Panc1 (cell line): ENCODE measurements around the gene IL16. TPM values are rescaled to one million over a fixed set of nuclear protein-coding genes. Genes with fewer than 3 reads are reported as not detected.

Experiments
- ATAC-seq: fragments of 200-7000 bp; cut with Tn5 transposase; 2 replicates; pipeline ENCODE4 v1.9.1; 2020; ENCODE audit warnings: mild to moderate bottlenecking, moderate library complexity
- BruUV-seq: library from RNA; stranded (reverse); fragments of 400-500 nt; replicated peaks from 2 replicates; lab custom pipeline; 2021; lab: Mats Ljungman, UMichigan
- CTCF ChIA-PET: fragments of 300-600 bp; sonication (Branson Sonifier 250); formaldehyde crosslinking; loops from one replicate; lab custom pipeline; 2022; ENCODE audit warnings: antibody characterized with exemption; lab: Charles Lee
- POLR2A ChIA-PET: fragments of 300-600 bp; sonication (Branson Sonifier 250); formaldehyde crosslinking; loops from one replicate; lab custom pipeline; 2022; ENCODE audit warnings: antibody characterized with exemption; lab: Charles Lee
- DNase-seq: peaks from one replicate; pipeline ENCODE4 v3.0.0-alpha.2; 2010; ENCODE audit warnings: low read depth, low spot score
- H3K27ac ChIP-seq: 2 replicates; pipeline ENCODE4 v1.5.1; 2011; ENCODE audit warnings: mild to moderate bottlenecking, low read length, inconsistent platforms
- H3K27me3 ChIP-seq: fragments of 200-500 bp; sonication (Bioruptor generic); 2 replicates; pipeline ENCODE4 v1.6.0; 2014; ENCODE audit warnings: low read length, inconsistent platforms; ENCODE audit not compliant: control insufficient read depth, insufficient read depth
- H3K36me3 ChIP-seq: fragments of 200-500 bp; sonication (Bioruptor generic); 2 replicates; pipeline ENCODE4 v1.5.1; 2014; ENCODE audit warnings: inconsistent platforms, mild to moderate bottlenecking, low read length, moderate library complexity; ENCODE audit not compliant: control insufficient read depth, insufficient read depth
- H3K4me1 ChIP-seq: 2 replicates; pipeline ENCODE4 v1.5.1; 2011; ENCODE audit warnings: inconsistent platforms, mild to moderate bottlenecking, low read length, moderate library complexity; ENCODE audit not compliant: control insufficient read depth, insufficient read depth
- H3K4me3 ChIP-seq, 2 experiments: 2 replicates each; pipeline ENCODE4 v1.5.1; 2011 to 2012; ENCODE audit warnings: low read depth in 2 of 2, low read length in 2 of 2, mild to moderate bottlenecking in 2 of 2, inconsistent platforms in 1 of 2, moderate library complexity in 1 of 2
- H3K9me3 ChIP-seq: fragments of 200-500 bp; sonication (Bioruptor generic); 2 replicates; pipeline ENCODE4 v1.5.1; 2014; ENCODE audit warnings: low read depth, mild to moderate bottlenecking, inconsistent platforms, low read length, moderate library complexity; ENCODE audit not compliant: control insufficient read depth, insufficient read depth
- CTCF ChIP-seq: fragments of 450-650 bp; IDR thresholded peaks from 2 replicates; pipeline ENCODE4 v1.5.1; 2017; ENCODE audit warnings: mild to moderate bottlenecking
- POLR2AphosphoS5 ChIP-seq: IDR thresholded peaks from 2 replicates; pipeline ENCODE4 v1.6.1; 2012; ENCODE audit warnings: mild to moderate bottlenecking, low read depth, low read length, moderate library complexity
- REST ChIP-seq, 2 experiments: IDR thresholded peaks; 2 replicates each; pipeline ENCODE4 v1.6.1; 2011 to 2012; ENCODE audit warnings: low read depth in 2 of 2, control low read depth in 1 of 2, low read length in 1 of 2, mild to moderate bottlenecking in 1 of 2, moderate library complexity in 1 of 2; ENCODE audit not compliant: insufficient read depth in 1 of 2
- SIN3A ChIP-seq: IDR thresholded peaks from 2 replicates; pipeline ENCODE4 v1.6.1; 2012; ENCODE audit warnings: low read depth, mild to moderate bottlenecking, low read length, moderate library complexity, borderline replicate concordance; ENCODE audit not compliant: insufficient read depth
- TCF7L2 ChIP-seq: IDR thresholded peaks from 2 replicates; pipeline ENCODE4 v1.6.1; 2011; ENCODE audit warnings: mild to moderate bottlenecking, low read depth, low read length, inconsistent platforms
- in situ Hi-C: cut with HindIII; loops from 2 replicates; pipeline ENCODE4 v1.10.0; 2016; ENCODE audit warnings: low sequenced_read_pairs, low pct_unique_long_range_greater_than_20kb
- intact Hi-C: fragments of 100-400 bp; cut with micrococcal nuclease; formaldehyde crosslinking; loops from one replicate; pipeline ENCODE4 v1.10.0; 2022; ENCODE audit not compliant: unreplicated experiment
- total RNA-seq: library from RNA; stranded (reverse); gene quantifications from one replicate; pipeline ENCODE4 v1.2.1, GENCODE V29; 2021; ENCODE audit not compliant: unreplicated experiment

Gene IL16
- total RNA-seq, 1 experiment from 2014 or later: 1.0 TPM

GRCh38 chr15:81337713-81338157 is 141.1 kb downstream of the IL16 start:
- DNase-seq (no peak), ATAC-seq (no peak)
- no peaks in the 10 kb centered on the region for H3K36me3 ChIP-seq
- in situ Hi-C loops: no loop called here
- no peaks in the 10 kb centered on the region for H3K9me3 ChIP-seq
- H3K4me1 ChIP-seq: peaks cover 5% of the 10 kb centered on the region; the same call in 1 of the 2 replicates
- ChIA-PET CTCF (no interaction called here), POLR2A (no interaction called here)
- no TSS peak for BruUV-seq
- intact Hi-C loops: no loop called here
- no peak for TF ChIP-seq POLR2AphosphoS5
- TF ChIP-seq CTCF: no peak
- no peak for TF ChIP-seq TCF7L2
- TF ChIP-seq REST (IDR thresholded peaks at IDR 0.05; ENCODE audit: insufficient read depth in 1 of 2, low read depth in 2 of 2, low read length in 1 of 2): no peak
- no peak for TF ChIP-seq SIN3A
- no peak overlapping the region for H3K4me3 ChIP-seq
- no peak overlapping the region for H3K27ac ChIP-seq
- H3K27me3 ChIP-seq: peaks cover 11% of the 10 kb centered on the region

GRCh38 chr15:81338170-81339007 is 141.7 kb downstream of the IL16 start:
- H3K27ac ChIP-seq: no peak overlapping the region
- ChIA-PET CTCF (no interaction called here), POLR2A (no interaction called here)
- no TSS peak for BruUV-seq
- ATAC-seq (no peak), DNase-seq (no peak)
- intact Hi-C loops: no loop called here
- in situ Hi-C loops: no loop called here
- TF ChIP-seq CTCF (no peak), TCF7L2 (no peak), POLR2AphosphoS5 (no peak), REST (IDR thresholded peaks at IDR 0.05; ENCODE audit: insufficient read depth in 1 of 2, low read depth in 2 of 2, low read length in 1 of 2) (no peak), SIN3A (no peak)
- no peaks in the 10 kb centered on the region for H3K36me3 ChIP-seq
- no peaks in the 10 kb centered on the region for H3K9me3 ChIP-seq
- H3K27me3 ChIP-seq: peaks cover 14% of the 10 kb centered on the region
- H3K4me3 ChIP-seq: no peak overlapping the region
- peaks cover 5% of the 10 kb centered on the region; the same call in 1 of the 2 replicates for H3K4me1 ChIP-seq
